NT2/D1 (cell line): Measurements from ENCODE around the gene TNFAIP2.

Experiments used
- SUZ12 ChIP-seq: IDR thresholded peaks from 2 replicates; pipeline ENCODE4 v1.6.1; 2011; ENCODE audit not compliant: insufficient read length, insufficient read depth; ENCODE audit errors: extremely low read depth
- YY1 ChIP-seq: IDR thresholded peaks from 2 replicates; pipeline ENCODE4 v1.6.1; 2011; ENCODE audit not compliant: insufficient read length, insufficient read depth
- ZNF274 ChIP-seq: IDR thresholded peaks from 2 replicates; pipeline ENCODE4 v1.6.1; 2011; ENCODE audit warnings: mild to moderate bottlenecking, low read depth, low read length

GRCh38 chr14:103088921-103089320, 34.3 kb upstream of the TNFAIP2 start:
- no peak for TF ChIP-seq YY1
- TF ChIP-seq ZNF274, result no peak
- TF ChIP-seq SUZ12, result no peak
